Measurements from ENCODE around the gene COX6A2. TPM values are rescaled to one million over a fixed set of nuclear protein-coding genes. Genes with fewer than 3 reads are reported as not detected.
"Not testable (repeated sequence)": the region's sequence is repeated elsewhere in the genome, so short reads cannot be mapped to it uniquely, and the experiment has no call there.

Gene COX6A2
- total RNA-seq, 8 experiments from 2014 or later: not detected

DNA sequence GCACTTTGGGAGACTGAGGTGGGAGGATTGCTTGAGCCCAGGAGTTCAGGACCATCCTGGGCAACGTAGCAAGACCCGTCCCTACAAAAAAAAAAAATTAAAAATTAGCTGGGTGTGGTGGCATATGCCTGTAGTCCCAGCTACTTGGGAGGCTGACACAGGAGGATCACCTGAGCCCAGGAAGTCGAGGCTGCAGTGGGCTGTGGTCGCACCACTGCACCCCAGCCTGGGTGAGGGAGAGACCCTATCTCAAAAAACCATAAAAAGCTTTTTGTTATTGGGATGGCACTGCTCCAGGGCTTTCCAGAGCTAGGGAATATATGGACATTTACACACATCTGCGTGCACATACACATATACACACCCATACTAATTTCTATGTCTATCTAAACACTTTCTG is 23.0 kb upstream of the COX6A2 start:
- ATAC-seq (replicated peaks in 6 of 8): peak in 1 of 8 experiments; percentile 3
- Histone ChIP-seq H3K4me3 (no peak overlapping the region), H3K27ac (no peak overlapping the region), H3K4me1 (replicated peaks in 1 of 2) (peaks cover 33 to 43% of the 10 kb centered on the region in 2 donors)
- WGBS, 10 experiments: 69 to 100% (median 92%) methylated on average over 1 to 5 of the region's 5 CpGs; no CpG with 5 or more reads in 3 of the 10 experiments
- in situ Hi-C loops (cut with MboI; ENCODE audit: low pct_unique_long_range_greater_than_20kb in 2 of 9, low sequenced_read_pairs in 9 of 9, unreplicated experiment in 9 of 9): loop anchor here in 3 of 9 experiments (25.0 kb wide), 2 partner anchors 411 to 489 kb away; partner anchors contain the start of genes SETD1A (in 2 of the 3) and ZNF267 (in 1 of the 3)

DNA sequence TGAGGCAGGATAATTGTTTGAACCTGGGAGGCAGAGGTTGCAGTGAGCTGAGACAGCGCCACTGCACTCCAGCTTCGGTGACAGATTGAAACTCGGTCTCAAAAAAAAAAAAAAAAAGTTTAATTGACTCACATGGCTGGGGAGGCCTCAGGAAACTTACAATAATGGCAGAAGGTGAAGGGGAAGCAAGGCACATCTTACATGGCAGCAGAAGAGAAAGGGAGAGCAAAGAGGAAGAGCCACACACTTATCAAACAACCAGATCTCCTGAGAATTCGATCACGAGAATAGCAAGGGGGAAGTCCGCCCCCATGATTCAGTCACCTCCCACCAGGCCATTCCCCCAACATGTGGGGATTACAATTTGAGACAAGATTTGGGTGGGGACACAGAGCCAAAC is 17.8 kb upstream of the COX6A2 start:
- not testable (repeated sequence) for H3K4me3 ChIP-seq; H3K4me1 ChIP-seq (replicated peaks in 1 of 2); H3K27ac ChIP-seq; ATAC-seq (replicated peaks in 6 of 8)
- in situ Hi-C loops (cut with MboI; ENCODE audit: low pct_unique_long_range_greater_than_20kb in 2 of 9, low sequenced_read_pairs in 9 of 9, unreplicated experiment in 9 of 9): loop anchor here in 6 of 9 experiments (10.0 to 25.0 kb wide), 4 partner anchors 234 to 459 kb away; partner anchors contain the start of genes PYCARD (in 3 of the 6), HSD3B7 (in 2 of the 6), PYDC1 (in 2 of the 6) and TRIM72 (in 2 of the 6)
- WGBS, 10 experiments: 45 to 100% (median 92%) methylated on average over 1 to 6 of the region's 6 CpGs; no CpG with 5 or more reads in 2 of the 10 experiments

DNA sequence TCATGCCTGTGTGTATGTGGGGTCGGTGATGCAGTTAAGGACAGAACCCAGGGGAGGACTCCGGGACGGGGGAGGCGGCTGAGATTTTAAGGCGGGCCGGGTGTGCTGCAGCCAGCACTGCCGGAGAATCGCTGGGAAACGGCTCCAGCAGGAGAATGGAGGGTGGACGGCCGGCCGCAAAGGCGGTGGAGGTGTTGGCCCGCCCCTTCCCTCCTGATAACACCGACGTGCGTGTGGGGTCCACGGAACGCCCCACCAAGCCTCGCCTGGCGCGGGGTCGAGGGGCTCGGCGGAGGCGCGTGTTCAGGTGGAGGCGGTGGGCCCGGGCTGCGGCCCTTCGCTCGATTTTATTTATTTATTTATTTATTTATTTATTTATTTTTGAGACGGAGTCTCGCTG is 13.8 kb upstream of the COX6A2 start:
- no peak for ATAC-seq (replicated peaks in 6 of 8)
- Histone ChIP-seq H3K27ac (peak overlapping the region; percentile 78 to 84), H3K4me3 (peak overlapping the region; percentile 44 to 82 (median 57)), H3K4me1 (replicated peaks in 1 of 2) (peaks cover 0 to 4% of the 10 kb centered on the region in 2 donors)
- in situ Hi-C loops (cut with MboI; ENCODE audit: low pct_unique_long_range_greater_than_20kb in 2 of 9, low sequenced_read_pairs in 9 of 9, unreplicated experiment in 9 of 9): loop anchor here in 6 of 9 experiments (10.0 to 25.0 kb wide), 4 partner anchors 230 to 455 kb away; partner anchors contain the start of genes PYCARD (in 3 of the 6), HSD3B7 (in 2 of the 6), PYDC1 (in 2 of the 6) and TRIM72 (in 2 of the 6)
- WGBS, 10 experiments: 35 to 92% (median 67%) methylated on average over 4 to 22 of the region's 34 CpGs; no CpG with 5 or more reads in 5 of the 10 experiments

DNA sequence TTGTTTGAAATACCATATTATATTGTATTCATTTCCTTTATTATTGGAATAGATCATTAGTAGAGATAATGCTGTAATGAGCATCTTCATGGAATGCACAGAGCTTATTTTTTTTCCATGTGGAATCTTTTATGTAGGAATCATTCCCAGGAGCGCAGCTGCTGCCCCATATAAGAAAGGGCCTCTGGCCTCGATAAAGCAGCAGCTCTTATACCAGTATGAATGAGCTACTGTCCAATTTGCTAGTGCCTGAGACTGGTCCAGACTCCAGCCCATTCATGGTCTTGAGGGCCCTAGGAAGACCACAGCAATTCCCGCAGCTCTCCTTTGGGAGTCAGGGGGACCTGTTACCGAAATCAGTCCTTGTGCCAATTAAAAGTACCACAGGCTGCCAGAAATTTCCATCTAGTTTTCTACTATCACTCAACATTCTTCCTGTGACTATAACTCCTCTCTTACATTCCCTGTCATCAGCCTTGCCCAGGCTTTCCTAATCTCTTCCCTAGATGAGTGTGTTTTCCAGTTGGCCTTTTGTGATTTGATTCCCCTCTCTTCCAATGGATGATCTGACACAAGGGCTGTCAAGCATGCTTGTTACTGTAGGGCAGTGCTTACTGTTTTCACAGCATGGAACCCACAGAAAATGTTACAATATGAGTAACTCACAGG is 12.5 kb upstream of the COX6A2 start:
- in situ Hi-C loops (cut with MboI; ENCODE audit: low pct_unique_long_range_greater_than_20kb in 2 of 9, low sequenced_read_pairs in 9 of 9, unreplicated experiment in 9 of 9): loop anchor here in 6 of 9 experiments (10.0 to 25.0 kb wide), 4 partner anchors 228 to 453 kb away; partner anchors contain the start of genes PYCARD (in 3 of the 6), HSD3B7 (in 2 of the 6), PYDC1 (in 2 of the 6) and TRIM72 (in 2 of the 6)

DNA sequence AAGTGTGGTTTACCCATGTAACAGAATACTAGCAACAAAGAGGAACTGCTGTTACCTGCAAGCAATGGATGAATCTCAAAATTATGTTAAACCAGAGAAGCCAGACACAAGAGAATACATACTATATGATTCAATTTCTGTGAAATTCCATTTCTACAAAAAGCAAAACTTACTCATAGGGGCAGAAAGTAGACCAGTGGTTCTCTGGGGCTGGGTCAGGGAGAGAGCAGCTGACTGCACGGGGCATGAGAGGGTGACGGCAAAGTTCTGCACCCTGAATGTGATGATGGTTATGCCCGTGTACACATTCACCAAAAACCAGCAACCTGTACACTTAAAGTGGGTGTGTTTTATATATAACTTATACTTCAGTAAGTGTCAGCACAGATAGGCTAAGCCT is 11.4 kb upstream of the COX6A2 start:
- ATAC-seq (replicated peaks in 6 of 8): no peak
- peaks cover 0 to 4% of the 10 kb centered on the region in 2 donors for H3K4me1 ChIP-seq (replicated peaks in 1 of 2)
- 40 to 90% (median 83%) methylated on average over 1 to 3 of the region's 3 CpGs; no CpG with 5 or more reads in 5 of the 10 experiments for WGBS, 10 experiments
- no peak overlapping the region for H3K4me3 ChIP-seq
- in situ Hi-C loops (cut with MboI; ENCODE audit: low pct_unique_long_range_greater_than_20kb in 2 of 9, low sequenced_read_pairs in 9 of 9, unreplicated experiment in 9 of 9): loop anchor here in 5 of 9 experiments (25.0 kb wide), 3 partner anchors 227 to 452 kb away; partner anchors contain the start of genes HSD3B7 (in 2 of the 5), PYCARD (in 2 of the 5), PYDC1 (in 2 of the 5) and TRIM72 (in 2 of the 5)
- no peak overlapping the region for H3K27ac ChIP-seq

More for the DNA sequence above, 12.5 kb upstream of the COX6A2 start:
- WGBS, 10 experiments: 0 to 100% (median 61%) methylated on average over 2 to 4 of the region's 4 CpGs; no CpG with 5 or more reads in 2 of the 10 experiments
- peak in 1 of 8 experiments; percentile 55 for ATAC-seq (replicated peaks in 6 of 8)
- Histone ChIP-seq H3K4me3 (no peak overlapping the region), H3K4me1 (replicated peaks in 1 of 2) (peaks cover 0 to 4% of the 10 kb centered on the region in 2 donors), H3K27ac (no peak overlapping the region)

DNA sequence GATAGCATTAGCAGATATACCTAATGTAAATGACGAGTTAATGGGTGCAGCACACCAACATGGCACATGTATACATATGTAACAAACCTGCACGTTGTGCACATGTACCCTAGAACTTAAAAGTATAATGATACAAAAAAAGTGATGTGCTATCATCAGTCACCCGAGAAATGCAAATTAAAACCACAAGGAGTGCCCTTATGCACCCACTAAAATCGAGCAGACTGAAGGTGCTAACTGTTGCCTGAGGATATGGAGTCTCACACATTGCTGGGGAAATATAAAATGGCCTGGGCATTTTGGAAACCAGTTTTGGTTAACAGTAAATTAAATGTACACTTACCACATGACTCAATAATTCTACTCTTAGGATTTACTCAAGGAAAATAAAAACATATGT is 10.9 kb upstream of the COX6A2 start:
- 0% methylated on average over 1 of the region's 4 CpGs; no CpG with 5 or more reads in 9 of the 10 experiments for WGBS, 10 experiments
- not testable (repeated sequence) for H3K4me1 ChIP-seq (replicated peaks in 1 of 2); H3K4me3 ChIP-seq; H3K27ac ChIP-seq
- peak in 2 of 8 experiments; percentile 0 to 2 for ATAC-seq (replicated peaks in 6 of 8)
- in situ Hi-C loops (cut with MboI; ENCODE audit: low pct_unique_long_range_greater_than_20kb in 2 of 9, low sequenced_read_pairs in 9 of 9, unreplicated experiment in 9 of 9): loop anchor here in 5 of 9 experiments (25.0 kb wide), 3 partner anchors 227 to 452 kb away; partner anchors contain the start of genes HSD3B7 (in 2 of the 5), PYCARD (in 2 of the 5), PYDC1 (in 2 of the 5) and TRIM72 (in 2 of the 5)

DNA sequence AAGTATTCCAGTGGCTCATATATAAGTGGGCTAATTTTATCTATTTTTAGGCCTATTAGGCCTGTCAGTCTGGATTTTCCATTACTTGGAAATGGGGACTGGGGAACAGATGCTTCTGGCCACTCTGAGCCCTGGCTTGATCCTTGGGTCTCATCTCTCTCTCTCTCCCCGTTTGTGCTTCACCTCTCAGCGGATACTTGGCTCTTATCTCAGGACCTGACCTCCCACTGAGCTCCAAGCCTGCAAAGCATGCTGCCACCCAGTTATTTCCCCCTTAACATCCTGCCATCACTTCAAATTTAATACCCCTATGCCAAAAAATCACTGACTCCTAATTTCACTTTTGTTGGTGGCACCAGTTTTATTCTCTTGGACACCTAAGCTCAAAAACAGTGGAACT is 10.3 kb upstream of the COX6A2 start:
- WGBS, 10 experiments: 7 to 84% (median 65%) methylated on average over 2 of the region's 2 CpGs; no CpG with 5 or more reads in 4 of the 10 experiments
- Histone ChIP-seq H3K4me1 (replicated peaks in 1 of 2) (peaks cover 0 to 4% of the 10 kb centered on the region in 2 donors), H3K27ac (no peak overlapping the region), H3K4me3 (no peak overlapping the region)
- in situ Hi-C loops (cut with MboI; ENCODE audit: low pct_unique_long_range_greater_than_20kb in 2 of 9, low sequenced_read_pairs in 9 of 9, unreplicated experiment in 9 of 9): loop anchor here in 5 of 9 experiments (25.0 kb wide), 3 partner anchors 226 to 451 kb away; partner anchors contain the start of genes HSD3B7 (in 2 of the 5), PYCARD (in 2 of the 5), PYDC1 (in 2 of the 5) and TRIM72 (in 2 of the 5)
- no peak for ATAC-seq (replicated peaks in 6 of 8)

DNA sequence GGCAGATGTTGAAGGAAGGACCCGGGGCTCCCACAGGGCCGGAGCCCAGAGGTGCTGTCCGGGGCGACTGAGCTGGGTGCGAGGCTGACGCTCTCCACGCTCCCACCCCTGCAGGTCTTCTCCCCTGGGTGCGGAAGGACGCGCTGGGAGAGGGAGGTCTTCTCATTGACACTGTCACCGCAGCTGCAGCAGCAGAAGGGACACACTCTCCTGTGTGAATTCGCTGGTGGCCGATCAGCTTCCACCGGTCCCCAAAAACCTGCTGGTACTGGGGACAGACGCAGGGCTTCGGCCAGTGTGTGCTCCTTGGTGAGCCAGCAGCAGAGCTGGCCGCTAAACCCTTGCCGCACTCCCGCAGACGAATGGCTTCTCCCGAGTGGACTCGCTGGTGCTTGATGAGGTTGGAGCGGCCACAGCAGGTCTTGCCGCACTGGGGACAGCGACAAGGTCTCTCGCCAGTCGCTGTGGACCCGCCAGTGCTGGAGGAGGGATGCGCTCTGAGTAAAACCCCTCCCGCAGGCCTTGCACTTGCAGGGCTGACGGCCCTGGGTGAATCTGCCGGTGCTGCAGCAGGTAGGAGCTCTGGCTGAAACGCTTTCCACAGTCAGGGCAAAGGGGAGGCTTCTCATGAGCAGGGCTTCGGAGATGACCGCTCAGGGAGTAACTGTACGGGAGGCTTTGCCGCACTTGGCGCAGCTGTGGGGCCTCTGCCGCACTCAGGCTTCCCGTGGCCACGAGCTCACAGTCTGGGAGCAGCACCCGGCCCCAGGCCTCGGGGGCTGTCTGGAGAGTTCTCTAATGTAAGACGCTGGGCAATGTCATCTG is 8.3 kb upstream of the COX6A2 start:
- Histone ChIP-seq H3K4me3 (no peak overlapping the region), H3K27ac (no peak overlapping the region), H3K4me1 (replicated peaks in 1 of 2) (no peaks in the 10 kb centered on the region)
- 33 to 100% (median 80%) methylated on average over 1 to 19 of the region's 44 CpGs; no CpG with 5 or more reads in 1 of the 10 experiments for WGBS, 10 experiments
- ATAC-seq (replicated peaks in 6 of 8): no peak
- in situ Hi-C loops (cut with MboI; ENCODE audit: low pct_unique_long_range_greater_than_20kb in 2 of 9, low sequenced_read_pairs in 9 of 9, unreplicated experiment in 9 of 9): loop anchor here in 5 of 9 experiments (25.0 kb wide), 3 partner anchors 224 to 449 kb away; partner anchors contain the start of genes HSD3B7 (in 2 of the 5), PYCARD (in 2 of the 5), PYDC1 (in 2 of the 5) and TRIM72 (in 2 of the 5)

DNA sequence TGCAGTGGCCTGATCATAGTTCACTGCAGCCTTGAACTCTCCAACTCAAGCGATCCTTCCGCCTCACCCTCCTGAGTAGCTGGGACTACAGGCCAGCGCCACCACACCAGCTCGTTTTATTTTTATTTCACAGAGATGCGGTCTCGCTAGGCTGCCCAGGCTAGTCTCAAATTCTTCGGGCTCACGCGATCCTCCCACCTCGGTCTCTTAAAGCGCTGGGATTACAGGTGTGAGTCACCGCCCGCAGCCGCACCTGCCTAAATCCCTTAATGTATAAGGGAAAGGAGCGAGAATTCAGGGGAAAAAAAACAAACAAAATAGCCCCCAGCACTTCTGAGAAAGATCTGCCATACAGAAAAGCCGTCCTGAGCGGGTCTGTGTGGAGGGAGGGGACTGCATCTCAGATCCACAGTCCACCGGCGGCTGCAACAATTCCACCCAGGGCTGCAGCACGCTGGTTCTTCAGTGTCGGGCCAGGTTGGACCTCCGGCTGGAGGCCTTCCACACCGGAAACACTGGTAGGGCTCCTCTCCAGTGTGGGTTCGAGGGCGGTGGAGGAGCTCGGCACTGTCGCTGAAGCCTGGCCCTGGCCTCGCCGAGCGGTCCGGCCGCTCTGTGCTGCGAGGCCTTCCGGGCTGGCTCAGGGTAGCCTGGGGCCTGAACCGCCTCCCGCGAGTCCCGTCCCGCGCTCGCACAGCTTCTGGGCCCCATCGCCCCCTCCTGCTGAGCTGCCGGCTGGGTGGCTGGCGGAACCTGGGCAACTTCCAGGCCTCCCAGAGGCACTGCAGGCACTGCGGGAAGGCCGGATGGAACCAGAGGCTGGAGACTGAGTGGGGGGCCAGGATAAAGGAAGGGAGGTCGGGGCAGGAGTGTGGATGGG is 7.4 kb upstream of the COX6A2 start:
- Histone ChIP-seq H3K4me1 (replicated peaks in 1 of 2) (no peaks in the 10 kb centered on the region), H3K4me3 (no peak overlapping the region), H3K27ac (no peak overlapping the region)
- in situ Hi-C loops (cut with MboI; ENCODE audit: low pct_unique_long_range_greater_than_20kb in 2 of 9, low sequenced_read_pairs in 9 of 9, unreplicated experiment in 9 of 9): loop anchor here in 5 of 9 experiments (25.0 kb wide), 3 partner anchors 223 to 448 kb away; partner anchors contain the start of genes HSD3B7 (in 2 of the 5), PYCARD (in 2 of the 5), PYDC1 (in 2 of the 5) and TRIM72 (in 2 of the 5)
- ATAC-seq (replicated peaks in 6 of 8): no peak
- WGBS, 10 experiments: 80 to 100% (median 95%) methylated on average over 2 to 17 of the region's 47 CpGs

DNA sequence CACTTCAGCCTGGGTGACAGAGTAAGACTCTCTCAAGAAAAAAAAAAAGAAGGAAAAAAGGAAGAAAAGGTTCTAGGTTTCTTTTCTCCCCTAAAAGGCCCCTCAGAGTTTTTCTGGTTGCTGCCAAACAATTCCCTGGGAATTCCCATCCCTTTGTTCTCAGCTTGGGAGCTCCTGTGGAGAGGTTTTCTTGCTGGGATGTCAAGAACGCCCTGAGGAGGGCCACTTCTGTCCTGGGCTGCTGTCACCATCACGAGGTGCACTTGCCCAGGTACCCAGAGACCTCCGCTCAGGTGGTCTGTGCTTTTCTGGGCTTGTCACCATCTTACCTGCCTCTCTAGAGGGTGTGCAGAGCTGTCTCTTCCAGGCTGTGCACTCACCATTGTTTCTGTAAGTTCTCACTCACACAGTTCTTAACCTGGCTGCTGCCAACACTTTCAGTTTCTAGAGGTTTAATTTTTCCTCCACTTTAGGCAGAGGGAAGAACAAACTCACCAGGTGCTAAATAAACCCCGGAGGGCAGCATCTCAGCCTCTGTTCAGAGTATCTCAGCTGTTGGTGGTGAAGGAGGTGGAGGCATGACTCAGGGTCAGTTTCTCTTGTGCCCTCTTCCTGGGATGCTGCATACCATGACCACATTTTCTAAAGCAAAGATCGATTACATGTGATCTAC is 2.4 kb upstream of the COX6A2 start:
- in situ Hi-C loops (cut with MboI; ENCODE audit: low pct_unique_long_range_greater_than_20kb in 2 of 9, low sequenced_read_pairs in 9 of 9, unreplicated experiment in 9 of 9): loop anchor here in 5 of 9 experiments (25.0 kb wide), 3 partner anchors 218 to 443 kb away; partner anchors contain the start of genes HSD3B7 (in 2 of the 5), PYCARD (in 2 of the 5), PYDC1 (in 2 of the 5) and TRIM72 (in 2 of the 5)
- Histone ChIP-seq H3K4me1 (replicated peaks in 1 of 2) (peaks cover 0 to 2% of the 10 kb centered on the region in 2 donors), H3K4me3 (no peak overlapping the region), H3K27ac (no peak overlapping the region)
- ATAC-seq (replicated peaks in 6 of 8): no peak
- 8 to 62% (median 50%) methylated on average over 1 to 2 of the region's 5 CpGs; no CpG with 5 or more reads in 5 of the 10 experiments for WGBS, 10 experiments
